HG03575 (cell line): ENCODE data around the gene RRAGD.

ENCODE experiments used
- ATAC-seq: cut with Tn5 transposase; IDR thresholded peaks from one replicate; pipeline ENCODE4 v1.9.1; 2021; ENCODE audit not compliant: unreplicated experiment, insufficient number of reproducible peaks, low FRiP score; ENCODE audit errors: extremely low read depth

Gene RRAGD

GRCh38 chr6:89352278-89353117 lies 59.6 kb downstream of the RRAGD start, which contains the start of gene UBE2J1:
TSS of gene UBE2J1 (minus strand) at chr6:89352722. CDS start at chr6:89352569, 153 bp downstream.
- ATAC-seq = no peak

- ATAC-seq = no peak
Measured at GRCh38 chr6:89351671-89352277, 60.3 kb downstream of the RRAGD start.

- ATAC-seq = peak; percentile 34
Measured at GRCh38 chr6:89350281-89350966, 61.6 kb downstream of the RRAGD start.

GRCh38 chr6:89348372-89348771 lies 63.7 kb downstream of the RRAGD start:
- no peak for ATAC-seq

- no peak for ATAC-seq
Measured at GRCh38 chr6:89347825-89348224, 64.2 kb downstream of the RRAGD start.

- ATAC-seq = no peak
Measured at GRCh38 chr6:89346433-89346832, 65.6 kb downstream of the RRAGD start.

GRCh38 chr6:89339565-89339964 lies 72.5 kb downstream of the RRAGD start:
- ATAC-seq = no peak

GRCh38 chr6:89335164-89335563 lies 76.9 kb downstream of the RRAGD start:
- ATAC-seq = no peak

- no peak for ATAC-seq
Measured at GRCh38 chr6:89330910-89331309, 81.2 kb downstream of the RRAGD start.

- no peak for ATAC-seq
Measured at GRCh38 chr6:89328976-89329375, 83.1 kb downstream of the RRAGD start.

- no peak for ATAC-seq
Measured at GRCh38 chr6:89324304-89324703, 87.8 kb downstream of the RRAGD start.

GRCh38 chr6:89323511-89323971 lies 88.5 kb downstream of the RRAGD start:
- no peak for ATAC-seq

- no peak for ATAC-seq
Measured at GRCh38 chr6:89321131-89321970, 90.7 kb downstream of the RRAGD start.

GRCh38 chr6:89320012-89320559 lies 92.0 kb downstream of the RRAGD start:
- ATAC-seq = no peak

GRCh38 chr6:89317067-89317466 lies 95.0 kb downstream of the RRAGD start:
- no peak for ATAC-seq

GRCh38 chr6:89315249-89315885 lies 96.7 kb downstream of the RRAGD start, which contains the start of gene GABRR2:
TSS of gene GABRR2 (minus strand) at chr6:89315299. CDS start at chr6:89315165, 134 bp downstream.
- ATAC-seq = no peak

GRCh38 chr6:89314692-89315091 lies 97.4 kb downstream of the RRAGD start:
- no peak for ATAC-seq
